Stimulated activated CD4-positive, alpha-beta T cell treated with anti-CD3 and anti-CD28 coated beads, Interleukin-4, amount 100 ng/mL, for 1 hour (primary cell): Measurements from ENCODE around the gene ACAP1.

Source experiments
- DNase-seq: peaks from one replicate; pipeline ENCODE4 v3.0.0-alpha.2; 2020

ACAP1 gene

GRCh38 chr17:7312432-7313087, 23.8 kb upstream of the ACAP1 start:
- no peak for DNase-seq

GRCh38 chr17:7313088-7313889, 23.0 kb upstream of the ACAP1 start:
- no peak for DNase-seq

- DNase-seq = no peak
Observed at GRCh38 chr17:7313890-7314718, 22.2 kb upstream of the ACAP1 start.

DNA sequence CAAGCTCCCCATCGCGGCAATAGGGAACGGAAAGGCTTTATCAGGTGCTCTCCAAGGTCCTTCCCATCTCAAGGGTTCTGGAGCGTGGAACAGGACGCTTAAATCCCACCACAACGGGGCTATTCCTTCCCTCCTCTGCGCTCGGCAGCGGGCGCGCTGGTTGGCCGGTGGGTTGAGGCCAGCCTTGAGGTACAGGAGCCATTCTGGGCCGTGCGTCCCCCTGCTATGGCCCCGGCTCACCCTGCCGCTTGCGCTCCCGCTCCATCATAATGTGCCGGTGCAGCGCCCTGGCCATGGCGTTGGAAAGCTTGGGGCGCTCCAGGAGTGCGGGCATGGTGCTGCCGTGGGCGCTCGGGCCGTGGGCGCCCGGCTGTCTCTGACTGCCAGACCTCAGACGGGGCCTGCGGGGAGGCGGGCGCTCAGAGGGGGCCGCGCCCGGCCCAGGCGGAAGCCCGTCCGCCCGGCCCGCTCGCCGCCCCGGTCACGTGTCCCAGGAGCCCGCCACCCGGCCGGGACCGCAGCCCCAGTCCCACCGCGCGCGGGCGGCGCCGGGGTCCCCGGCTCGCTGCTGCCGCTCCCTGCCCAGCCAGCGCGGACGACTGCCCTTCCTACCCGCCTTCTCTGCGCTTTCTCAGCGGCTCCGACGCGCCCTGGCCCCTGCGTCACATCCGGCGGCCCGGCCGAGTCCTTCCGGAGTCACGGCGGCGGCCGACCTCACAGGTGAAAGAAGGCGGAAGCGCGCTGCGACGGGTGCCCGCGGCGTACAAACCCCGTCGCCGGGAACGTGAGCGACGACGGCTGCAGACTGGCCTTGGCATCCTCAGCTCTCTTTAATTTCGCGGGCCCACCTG, 21.4 kb upstream of the ACAP1 start, which contains the start of gene GPS2:
Gene GPS2, minus strand, starts transcription at position 642 of the 851 bp plus-strand sequence. Its CDS starts 308 bp downstream, at position 334.
- peak; percentile 95 for DNase-seq

GRCh38 chr17:7315570-7316235, 20.6 kb upstream of the ACAP1 start:
- DNase-seq = no peak

DNA sequence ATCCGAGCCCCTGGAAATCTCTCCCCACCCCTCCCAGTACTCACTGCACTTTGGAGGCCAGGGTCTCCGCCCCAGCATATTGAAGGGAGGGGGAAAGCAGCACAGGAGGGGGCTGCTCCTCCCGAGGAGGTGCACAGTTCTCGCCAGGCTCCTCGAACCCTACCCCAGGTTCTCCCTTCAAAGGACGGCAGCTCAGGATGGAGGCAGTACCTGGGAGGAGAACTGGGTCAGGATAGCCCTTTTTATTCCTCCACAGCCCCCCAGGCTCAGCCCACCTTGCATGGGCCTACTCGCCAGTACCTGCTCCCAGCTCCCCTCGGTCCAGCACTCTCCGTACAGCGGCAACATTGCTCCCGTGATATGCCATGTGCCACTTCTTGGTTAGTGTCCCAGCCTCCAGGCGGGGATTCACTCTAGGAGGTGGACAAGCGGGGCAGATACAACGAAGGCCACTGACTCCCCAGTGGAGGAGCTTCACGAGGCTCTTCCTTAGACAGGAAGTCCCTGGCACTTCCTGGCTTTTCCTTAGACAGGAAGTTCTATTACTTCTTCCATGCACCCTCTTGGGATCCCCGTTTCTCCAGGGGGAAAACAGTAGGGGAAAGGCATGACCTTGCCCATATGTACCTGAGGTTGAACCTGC, 19.0 kb upstream of the ACAP1 start:
- DNase-seq = no peak

GRCh38 chr17:7318121-7318860, 18.0 kb upstream of the ACAP1 start:
- no peak for DNase-seq

DNA sequence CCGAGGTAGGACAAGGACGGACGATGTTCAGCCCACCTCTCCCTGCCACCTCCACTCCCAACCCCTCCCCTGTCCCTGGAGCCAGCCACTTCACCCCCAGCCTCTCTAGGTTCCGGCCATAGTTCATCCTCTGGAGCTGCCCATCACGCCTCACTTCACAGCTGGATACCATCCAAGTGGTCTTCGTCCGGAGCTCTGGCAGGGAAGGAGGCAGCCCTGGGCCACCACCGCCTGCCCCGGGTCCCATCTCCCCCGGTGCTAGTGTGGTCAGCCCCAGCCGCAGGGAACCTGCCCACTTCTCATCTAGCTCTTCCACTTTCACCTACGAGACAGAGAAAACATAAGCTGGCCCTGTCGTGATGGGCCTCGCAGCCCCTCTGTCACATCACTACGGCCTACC, 14.9 kb upstream of the ACAP1 start:
- no peak for DNase-seq

DNA sequence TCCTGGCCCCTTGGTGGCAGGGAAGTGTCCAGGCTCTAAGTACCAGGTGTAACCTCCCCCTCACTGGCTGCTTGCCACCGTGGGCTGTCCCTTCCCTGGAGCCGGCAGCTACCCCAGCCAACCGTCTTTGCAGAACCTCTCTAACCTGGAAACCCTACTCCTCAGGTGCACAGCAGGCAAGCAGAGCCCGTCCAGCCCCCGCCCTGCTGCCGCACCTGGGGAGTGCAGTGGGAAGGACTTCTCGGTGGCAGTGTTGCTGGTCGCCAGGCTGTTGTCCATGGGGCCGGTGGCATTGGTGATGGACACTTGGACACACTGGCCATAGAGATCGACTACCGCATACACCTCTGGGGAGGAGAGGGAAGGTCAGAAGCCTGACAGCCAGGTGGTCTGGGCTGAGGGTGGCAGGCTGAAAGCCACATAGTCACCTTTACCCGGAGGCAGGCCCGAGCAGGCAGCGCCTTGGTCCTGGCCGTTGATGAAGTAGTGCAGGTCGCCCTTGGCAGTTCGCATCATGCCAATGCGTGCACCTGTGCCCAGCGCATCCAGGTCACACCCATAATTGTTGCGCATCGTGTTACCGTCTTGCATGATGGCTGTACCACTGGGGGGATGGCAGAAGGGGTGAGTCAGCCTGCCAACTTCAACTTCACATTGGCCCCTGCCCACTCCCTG, 13.7 kb upstream of the ACAP1 start:
- no peak for DNase-seq

DNA sequence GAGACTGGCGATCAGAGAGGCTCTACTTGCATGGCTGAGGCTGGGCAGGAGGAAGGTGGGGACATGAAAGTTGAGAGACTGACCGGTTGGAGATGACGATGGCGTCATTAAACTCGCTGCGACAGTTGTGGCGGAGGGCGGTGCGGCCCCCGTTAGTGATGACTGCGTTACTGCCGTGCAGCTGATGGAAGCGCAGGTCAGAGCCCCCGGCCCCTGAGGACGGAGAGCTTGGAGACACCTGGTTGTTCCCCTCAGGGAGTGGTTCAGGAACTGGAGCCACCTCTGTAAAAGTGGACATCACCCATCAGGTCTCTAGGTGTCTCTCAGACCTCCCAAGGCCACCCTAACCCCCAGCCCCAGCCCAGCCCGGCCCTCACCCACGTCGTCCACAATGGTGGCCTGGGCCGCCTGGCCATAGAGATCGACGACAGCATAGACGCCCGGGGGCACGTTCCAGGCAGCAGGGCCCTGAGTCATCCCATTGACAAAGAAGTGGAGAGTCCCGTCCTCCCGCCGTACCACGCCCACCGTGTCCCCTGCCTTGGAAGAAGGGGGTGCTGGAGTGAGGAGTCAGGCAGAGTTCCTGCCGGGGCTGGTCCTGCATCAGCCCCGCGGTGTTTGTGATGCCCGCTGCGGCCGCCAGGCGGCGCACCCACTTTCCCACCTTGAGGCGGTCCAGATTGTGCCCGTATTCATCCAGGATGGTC, 12.4 kb upstream of the ACAP1 start:
- DNase-seq = peak; percentile 71

DNA sequence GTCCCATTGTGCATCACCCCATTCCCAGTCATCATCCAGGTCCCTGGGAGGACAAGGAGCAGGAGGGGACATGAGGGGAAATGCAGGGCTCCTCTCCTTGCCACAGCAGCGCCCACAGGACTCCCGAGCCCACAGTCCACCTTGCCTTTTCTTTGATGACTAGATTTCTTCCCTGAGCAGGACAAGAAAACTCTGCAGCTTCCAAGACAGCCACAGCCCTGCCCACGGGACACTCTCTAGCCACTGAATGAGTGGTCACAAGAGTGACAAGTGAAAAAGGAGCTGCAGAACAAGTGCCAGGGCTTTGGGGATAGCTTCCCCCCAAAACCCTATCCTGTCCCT, 11.9 kb upstream of the ACAP1 start:
- DNase-seq = no peak

- DNase-seq = no peak
Observed at GRCh38 chr17:7325031-7325528, 11.2 kb upstream of the ACAP1 start.

GRCh38 chr17:7326186-7326585, 10.1 kb upstream of the ACAP1 start:
- no peak for DNase-seq

- DNase-seq = no peak
Observed at GRCh38 chr17:7327056-7327455, 9.3 kb upstream of the ACAP1 start.

- DNase-seq = no peak
Observed at GRCh38 chr17:7327501-7327900, 8.8 kb upstream of the ACAP1 start.

DNA sequence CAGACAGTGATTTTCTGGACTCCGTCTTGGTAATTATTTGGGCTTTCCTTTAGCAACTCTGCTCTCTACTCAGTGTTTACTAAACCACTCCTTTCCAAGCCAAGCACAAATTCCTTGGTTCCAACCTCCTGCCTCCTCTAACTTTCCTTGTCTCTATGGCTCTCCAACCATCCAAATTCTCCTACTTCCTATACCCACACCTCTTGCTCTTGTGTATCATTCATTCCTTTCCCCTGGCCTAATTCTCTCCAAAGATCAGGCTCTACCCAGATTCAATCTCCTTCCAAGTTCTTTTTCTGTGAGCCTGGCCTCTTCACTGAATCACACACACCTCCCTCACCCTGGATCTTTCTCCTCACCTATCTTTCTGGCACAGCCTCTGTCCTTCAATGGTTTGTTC, 8.3 kb upstream of the ACAP1 start:
- no peak for DNase-seq

DNA sequence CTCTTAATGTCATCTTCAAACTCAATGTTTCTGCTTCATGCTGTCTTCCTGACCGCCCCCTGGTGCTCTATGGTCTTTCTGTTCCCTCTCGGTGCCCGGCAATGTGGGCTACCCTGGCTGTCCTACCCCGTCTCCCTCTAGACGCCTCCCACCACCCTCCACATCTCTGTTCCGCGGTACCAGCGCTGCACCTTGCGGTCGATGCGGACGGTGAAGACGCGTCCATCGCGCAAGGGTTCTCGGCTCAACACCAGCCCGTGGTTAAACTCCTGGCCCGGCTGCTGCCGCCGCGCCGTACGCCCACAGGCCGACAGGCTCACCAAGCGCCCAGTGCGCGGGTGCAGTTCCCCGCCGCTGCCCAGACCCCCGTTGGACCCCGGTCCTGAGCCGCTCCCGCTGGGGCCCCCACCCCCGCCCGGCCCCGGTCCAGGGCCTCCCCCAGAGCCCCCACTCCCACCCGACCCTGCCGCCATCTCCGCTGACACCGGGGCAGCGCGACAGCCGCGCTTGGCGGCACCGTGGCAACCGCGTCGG, 7.4 kb upstream of the ACAP1 start, which contains the start of gene NEURL4:
Gene NEURL4, minus strand, starts transcription at position 496 of the 534 bp plus-strand sequence. Its CDS starts 23 bp downstream, at position 473.
- DNase-seq = no peak

- DNase-seq = peak; percentile 94
Observed at GRCh38 chr17:7329374-7329996, 6.8 kb upstream of the ACAP1 start.
